Neural cell (in vitro differentiated cells): ENCODE measurements around the gene LARGE1. TPM values are rescaled to one million over a fixed set of nuclear protein-coding genes. Genes with fewer than 3 reads are reported as not detected.

ENCODE experiments used
- H2AFZ ChIP-seq: fragments of 200-600, 300-800 bp; sonication (generic), shearing (Covaris generic); 2 replicates; pipeline ENCODE4 v1.6.0; 2014; ENCODE audit warnings: low read depth, mild to moderate bottlenecking, antibody characterized with exemption, low read length, moderate library complexity
- H3F3A ChIP-seq: fragments of 200-600 bp; shearing (Covaris generic); 2 replicates; pipeline ENCODE4 v1.6.1; 2016; ENCODE audit warnings: mild to moderate bottlenecking, moderate library complexity, mixed read lengths, antibody characterized with exemption, low read length; ENCODE audit not compliant: insufficient read depth, poor library complexity, severe bottlenecking
- H3K27ac ChIP-seq: fragments of 200-600, 300-800 bp; sonication (generic), shearing (Covaris generic); 2 replicates; pipeline ENCODE4 v1.5.1; 2014; ENCODE audit warnings: mild to moderate bottlenecking, low read length, moderate library complexity
- H3K27me3 ChIP-seq: fragments of 300-800, 200-600 bp; sonication (generic), shearing (Covaris generic); 2 replicates; pipeline ENCODE4 v1.6.0; 2014; ENCODE audit warnings: mild to moderate bottlenecking, low read depth, low read length, moderate library complexity; ENCODE audit not compliant: insufficient read depth
- H3K36me3 ChIP-seq: fragments of 300-800, 200-600 bp; sonication (generic), shearing (Covaris generic); 2 replicates; pipeline ENCODE4 v1.5.1; 2014; ENCODE audit warnings: mild to moderate bottlenecking, antibody characterized with exemption, low read length, moderate library complexity; ENCODE audit not compliant: insufficient read depth
- H3K4me2 ChIP-seq: fragments of 300-800, 200-600 bp; sonication (generic), shearing (Covaris generic); 2 replicates; pipeline ENCODE4 v1.6.0; 2014; ENCODE audit warnings: mild to moderate bottlenecking, low read length
- H3K4me3 ChIP-seq: fragments of 300-800, 200-600 bp; sonication (generic), shearing (Covaris generic); 2 replicates; pipeline ENCODE4 v1.5.1; 2014; ENCODE audit warnings: mild to moderate bottlenecking, low read length, moderate library complexity
- H3K79me2 ChIP-seq: fragments of 200-600 bp; shearing (Covaris generic); replicated peaks from 2 replicates; pipeline ENCODE4 v1.6.0; 2014; ENCODE audit warnings: mild to moderate bottlenecking, low read length, moderate library complexity; ENCODE audit not compliant: insufficient read depth
- H3K9ac ChIP-seq: fragments of 300-800, 200-600 bp; sonication (generic), shearing (Covaris generic); 2 replicates; pipeline ENCODE4 v1.6.1; 2016; ENCODE audit warnings: mild to moderate bottlenecking, low read length, mixed read lengths
- H3K9me2 ChIP-seq: fragments of 200-600 bp; shearing (Covaris generic); 2 replicates; pipeline ENCODE4 v1.6.1; 2016; ENCODE audit warnings: mild to moderate bottlenecking, low read length, mixed read lengths; ENCODE audit not compliant: insufficient read depth
- H3K9me3 ChIP-seq: fragments of 200-600, 300-800 bp; sonication (generic), shearing (Covaris generic); 2 replicates; pipeline ENCODE4 v1.6.1; 2016; ENCODE audit warnings: mild to moderate bottlenecking, mixed run types, low read length, moderate library complexity, mixed read lengths
- H4K20me1 ChIP-seq: fragments of 200-600 bp; shearing (Covaris generic); 2 replicates; pipeline ENCODE4 v1.6.1; 2016; ENCODE audit warnings: mild to moderate bottlenecking, mixed run types; ENCODE audit not compliant: insufficient read depth
- EP300 ChIP-seq: fragments of 450-650 bp; conservative IDR thresholded peaks from 2 replicates; pipeline ENCODE4 v1.6.1; 2014; ENCODE audit warnings: antibody characterized with exemption, mild to moderate bottlenecking, moderate library complexity; ENCODE audit not compliant: poor library complexity, severe bottlenecking
- EZH2 ChIP-seq: fragments of 200-600, 300-800 bp; shearing (Covaris generic), sonication (generic); IDR thresholded peaks from 2 replicates; pipeline ENCODE4 v1.6.1; 2014; ENCODE audit warnings: antibody characterized with exemption, low read length, borderline replicate concordance, mild to moderate bottlenecking; ENCODE audit not compliant: insufficient read depth, poor library complexity, severe bottlenecking
- MXI1 ChIP-seq: fragments of 450-650 bp; conservative IDR thresholded peaks from 2 replicates; pipeline ENCODE4 v1.6.1; 2014; ENCODE audit warnings: antibody characterized with exemption, mild to moderate bottlenecking; ENCODE audit not compliant: poor library complexity, severe bottlenecking
- POLR2AphosphoS5 ChIP-seq: IDR thresholded peaks from 2 replicates; pipeline ENCODE4 v1.6.1; 2012
- RAD21 ChIP-seq: fragments of 450-650 bp; conservative IDR thresholded peaks from 2 replicates; pipeline ENCODE4 v1.6.1; 2014; ENCODE audit warnings: antibody characterized with exemption, mild to moderate bottlenecking, moderate library complexity
- SMC3 ChIP-seq: fragments of 450-650 bp; conservative IDR thresholded peaks from 2 replicates; pipeline ENCODE4 v1.6.1; 2014; ENCODE audit warnings: antibody characterized with exemption, mild to moderate bottlenecking, moderate library complexity; ENCODE audit not compliant: poor library complexity
- TAF1 ChIP-seq: IDR thresholded peaks from 2 replicates; pipeline ENCODE4 v1.6.1; 2012; ENCODE audit warnings: low read depth
- polyA plus RNA-seq: library from polyadenylated mRNA; depleted of rRNA; stranded (reverse); fragments of >200 nt; gene quantifications from 2 replicates; pipeline ENCODE4 v1.2.3, GENCODE V29; 2014
- TF ChIP-seq, protein P1 (sequence below): fragments of 450-650 bp; IDR thresholded peaks from 2 replicates; pipeline ENCODE4 v1.5.1; 2014; ENCODE audit warnings: antibody characterized with exemption, mild to moderate bottlenecking, moderate library complexity; ENCODE audit not compliant: poor library complexity, severe bottlenecking
- TF ChIP-seq, protein P2 (sequence below): IDR thresholded peaks from 2 replicates; pipeline ENCODE4 v1.6.1; 2012; ENCODE audit warnings: borderline replicate concordance

Gene LARGE1
- polyA plus RNA-seq, 1 donor from 2014 or later, result 27.5 TPM

DNA sequence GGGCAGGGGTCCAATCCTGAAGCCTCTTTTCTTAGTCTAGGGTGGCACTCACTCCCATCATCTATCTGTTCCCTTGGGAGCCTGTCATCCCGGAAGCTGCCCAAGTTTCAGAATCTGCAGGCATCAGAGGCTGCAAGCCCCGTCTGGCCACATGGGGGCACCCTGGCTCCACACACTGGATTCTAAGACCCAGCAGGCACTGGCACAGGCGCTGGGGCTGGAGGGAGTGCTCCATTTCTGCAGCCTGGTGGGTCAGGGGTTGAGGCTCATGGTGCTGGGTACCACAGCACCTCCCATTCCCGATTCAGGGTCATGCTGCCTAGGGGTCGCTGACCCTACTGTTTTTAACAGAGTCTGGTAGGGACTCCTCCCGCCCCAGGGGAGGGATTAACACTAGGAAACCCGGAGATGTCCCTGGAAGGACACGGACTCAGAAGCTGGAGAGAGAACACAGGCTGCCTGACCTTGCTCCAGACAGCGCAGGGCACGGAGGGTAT, 618.2 kb downstream of the LARGE1 start:
- Histone ChIP-seq H3K79me2 (no peaks in the 10 kb centered on the region), H3F3A (no peaks in the 10 kb centered on the region), H3K27me3 (no peaks in the 10 kb centered on the region), H3K9ac (no peak overlapping the region), H2AFZ (no peak overlapping the region), H3K36me3 (no peaks in the 10 kb centered on the region), H3K4me3 (no peak overlapping the region), H3K27ac (no peak overlapping the region), H3K9me2 (no peaks in the 10 kb centered on the region), H3K9me3 (no peaks in the 10 kb centered on the region), H3K4me2 (no peak overlapping the region), H4K20me1 (no peaks in the 10 kb centered on the region)
- TF ChIP-seq RAD21, result peak; percentile 98
- TF ChIP-seq, protein P1, sequence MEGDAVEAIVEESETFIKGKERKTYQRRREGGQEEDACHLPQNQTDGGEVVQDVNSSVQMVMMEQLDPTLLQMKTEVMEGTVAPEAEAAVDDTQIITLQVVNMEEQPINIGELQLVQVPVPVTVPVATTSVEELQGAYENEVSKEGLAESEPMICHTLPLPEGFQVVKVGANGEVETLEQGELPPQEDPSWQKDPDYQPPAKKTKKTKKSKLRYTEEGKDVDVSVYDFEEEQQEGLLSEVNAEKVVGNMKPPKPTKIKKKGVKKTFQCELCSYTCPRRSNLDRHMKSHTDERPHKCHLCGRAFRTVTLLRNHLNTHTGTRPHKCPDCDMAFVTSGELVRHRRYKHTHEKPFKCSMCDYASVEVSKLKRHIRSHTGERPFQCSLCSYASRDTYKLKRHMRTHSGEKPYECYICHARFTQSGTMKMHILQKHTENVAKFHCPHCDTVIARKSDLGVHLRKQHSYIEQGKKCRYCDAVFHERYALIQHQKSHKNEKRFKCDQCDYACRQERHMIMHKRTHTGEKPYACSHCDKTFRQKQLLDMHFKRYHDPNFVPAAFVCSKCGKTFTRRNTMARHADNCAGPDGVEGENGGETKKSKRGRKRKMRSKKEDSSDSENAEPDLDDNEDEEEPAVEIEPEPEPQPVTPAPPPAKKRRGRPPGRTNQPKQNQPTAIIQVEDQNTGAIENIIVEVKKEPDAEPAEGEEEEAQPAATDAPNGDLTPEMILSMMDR, result peak; percentile 96
- TF ChIP-seq TAF1, result no peak
- peak; percentile 98 for TF ChIP-seq SMC3
- TF ChIP-seq EZH2, result no peak

DNA sequence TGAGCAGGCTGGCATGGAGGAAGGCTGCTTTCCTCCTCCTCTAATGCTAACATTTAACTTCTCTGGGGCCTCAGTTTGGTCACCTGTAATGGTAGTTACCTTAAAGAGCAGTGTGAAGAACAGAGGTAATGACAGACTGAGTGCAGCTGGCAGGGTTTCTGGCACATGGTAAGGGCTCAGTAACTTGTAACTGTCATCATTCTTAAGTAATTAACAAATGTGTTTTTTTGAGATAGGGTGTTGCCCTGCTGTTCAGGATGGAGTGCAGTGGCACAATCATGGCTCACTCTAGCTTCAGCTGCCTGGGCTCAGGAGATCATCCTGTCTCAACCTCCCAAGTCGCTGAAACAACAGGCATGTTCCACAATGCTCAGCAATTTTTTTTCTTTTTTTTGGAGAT, 620.1 kb downstream of the LARGE1 start:
- no peak overlapping the region for H2AFZ ChIP-seq
- H3K4me3 ChIP-seq, result no peak overlapping the region
- no peaks in the 10 kb centered on the region for H4K20me1 ChIP-seq
- H3K27ac ChIP-seq, result no peak overlapping the region
- no peaks in the 10 kb centered on the region for H3K79me2 ChIP-seq
- H3K4me2 ChIP-seq, result no peak overlapping the region
- no peaks in the 10 kb centered on the region for H3K36me3 ChIP-seq
- TF ChIP-seq EP300, result no peak
- TF ChIP-seq, protein P1, result no peak
- TF ChIP-seq MXI1, result no peak
- TF ChIP-seq EZH2, result no peak
- no peak for TF ChIP-seq RAD21
- no peak for TF ChIP-seq POLR2AphosphoS5
- TF ChIP-seq SMC3, result no peak
- no peak for TF ChIP-seq TAF1
- TF ChIP-seq, protein P2, sequence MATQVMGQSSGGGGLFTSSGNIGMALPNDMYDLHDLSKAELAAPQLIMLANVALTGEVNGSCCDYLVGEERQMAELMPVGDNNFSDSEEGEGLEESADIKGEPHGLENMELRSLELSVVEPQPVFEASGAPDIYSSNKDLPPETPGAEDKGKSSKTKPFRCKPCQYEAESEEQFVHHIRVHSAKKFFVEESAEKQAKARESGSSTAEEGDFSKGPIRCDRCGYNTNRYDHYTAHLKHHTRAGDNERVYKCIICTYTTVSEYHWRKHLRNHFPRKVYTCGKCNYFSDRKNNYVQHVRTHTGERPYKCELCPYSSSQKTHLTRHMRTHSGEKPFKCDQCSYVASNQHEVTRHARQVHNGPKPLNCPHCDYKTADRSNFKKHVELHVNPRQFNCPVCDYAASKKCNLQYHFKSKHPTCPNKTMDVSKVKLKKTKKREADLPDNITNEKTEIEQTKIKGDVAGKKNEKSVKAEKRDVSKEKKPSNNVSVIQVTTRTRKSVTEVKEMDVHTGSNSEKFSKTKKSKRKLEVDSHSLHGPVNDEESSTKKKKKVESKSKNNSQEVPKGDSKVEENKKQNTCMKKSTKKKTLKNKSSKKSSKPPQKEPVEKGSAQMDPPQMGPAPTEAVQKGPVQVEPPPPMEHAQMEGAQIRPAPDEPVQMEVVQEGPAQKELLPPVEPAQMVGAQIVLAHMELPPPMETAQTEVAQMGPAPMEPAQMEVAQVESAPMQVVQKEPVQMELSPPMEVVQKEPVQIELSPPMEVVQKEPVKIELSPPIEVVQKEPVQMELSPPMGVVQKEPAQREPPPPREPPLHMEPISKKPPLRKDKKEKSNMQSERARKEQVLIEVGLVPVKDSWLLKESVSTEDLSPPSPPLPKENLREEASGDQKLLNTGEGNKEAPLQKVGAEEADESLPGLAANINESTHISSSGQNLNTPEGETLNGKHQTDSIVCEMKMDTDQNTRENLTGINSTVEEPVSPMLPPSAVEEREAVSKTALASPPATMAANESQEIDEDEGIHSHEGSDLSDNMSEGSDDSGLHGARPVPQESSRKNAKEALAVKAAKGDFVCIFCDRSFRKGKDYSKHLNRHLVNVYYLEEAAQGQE, result no peak
- no peaks in the 10 kb centered on the region for H3K9me3 ChIP-seq
- no peaks in the 10 kb centered on the region for H3K9me2 ChIP-seq
- H3F3A ChIP-seq, result no peaks in the 10 kb centered on the region
- no peaks in the 10 kb centered on the region for H3K27me3 ChIP-seq
- no peak overlapping the region for H3K9ac ChIP-seq
